ENCODE data around the gene IWS1. TPM values are rescaled to one million over a fixed set of nuclear protein-coding genes. Genes with fewer than 3 reads are reported as not detected.
"Not testable (repeated sequence)": the region's sequence is repeated elsewhere in the genome, so short reads cannot be mapped to it uniquely, and the experiment has no call there.

Gene IWS1
- total RNA-seq, 6 experiments from 2014 or later = 34.7 to 44.6 (median 38.3) TPM

DNA sequence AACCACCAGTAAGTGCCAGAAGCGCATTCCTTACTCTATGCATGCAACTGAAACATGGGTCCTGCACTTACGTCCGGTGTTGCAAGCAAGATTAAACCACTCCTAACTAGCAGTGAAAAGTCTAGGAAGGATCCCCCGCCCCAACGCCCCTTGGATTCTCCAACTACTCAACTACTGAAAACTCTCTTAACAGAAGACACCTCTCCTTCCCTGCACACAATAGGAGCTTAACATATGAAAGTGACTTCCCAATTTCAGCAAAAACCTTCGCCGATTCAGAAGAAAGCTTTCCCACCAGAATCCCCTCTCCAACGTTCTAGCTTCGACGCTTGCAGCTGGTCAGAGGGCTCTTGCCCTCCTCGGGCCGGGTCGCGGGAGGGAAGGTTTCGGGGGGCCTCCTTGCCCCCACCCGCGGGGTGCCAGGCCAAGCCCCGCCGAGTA is 578 bp downstream of the IWS1 start:
- TF ChIP-seq, protein P1, sequence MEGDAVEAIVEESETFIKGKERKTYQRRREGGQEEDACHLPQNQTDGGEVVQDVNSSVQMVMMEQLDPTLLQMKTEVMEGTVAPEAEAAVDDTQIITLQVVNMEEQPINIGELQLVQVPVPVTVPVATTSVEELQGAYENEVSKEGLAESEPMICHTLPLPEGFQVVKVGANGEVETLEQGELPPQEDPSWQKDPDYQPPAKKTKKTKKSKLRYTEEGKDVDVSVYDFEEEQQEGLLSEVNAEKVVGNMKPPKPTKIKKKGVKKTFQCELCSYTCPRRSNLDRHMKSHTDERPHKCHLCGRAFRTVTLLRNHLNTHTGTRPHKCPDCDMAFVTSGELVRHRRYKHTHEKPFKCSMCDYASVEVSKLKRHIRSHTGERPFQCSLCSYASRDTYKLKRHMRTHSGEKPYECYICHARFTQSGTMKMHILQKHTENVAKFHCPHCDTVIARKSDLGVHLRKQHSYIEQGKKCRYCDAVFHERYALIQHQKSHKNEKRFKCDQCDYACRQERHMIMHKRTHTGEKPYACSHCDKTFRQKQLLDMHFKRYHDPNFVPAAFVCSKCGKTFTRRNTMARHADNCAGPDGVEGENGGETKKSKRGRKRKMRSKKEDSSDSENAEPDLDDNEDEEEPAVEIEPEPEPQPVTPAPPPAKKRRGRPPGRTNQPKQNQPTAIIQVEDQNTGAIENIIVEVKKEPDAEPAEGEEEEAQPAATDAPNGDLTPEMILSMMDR (IDR thresholded peaks at IDR 0.05) = no peak
- Mint-ChIP-seq H3K27ac (peak overlapping the region; percentile 99), H3K4me3 (peak overlapping the region; percentile 97), H3K9me3 (no peaks in the 10 kb centered on the region), H3K27me3 (ENCODE audit: insufficient read depth) (no peaks in the 10 kb centered on the region), H3K36me3 (ENCODE audit: low read depth) (peaks cover 14% of the 10 kb centered on the region; the same call in 1 of the 2 replicates), H3K4me1 (ENCODE audit: low read depth) (peaks cover 45% of the 10 kb centered on the region)
- peak; percentile 32 for DNase-seq

GRCh38 chr2:127524198-127524834 is 2.0 kb downstream of the IWS1 start:
- H3K27me3 Mint-ChIP-seq (ENCODE audit: insufficient read depth); H3K27ac Mint-ChIP-seq; DNase-seq; H3K9me3 Mint-ChIP-seq: not testable (repeated sequence)
- H3K36me3 Mint-ChIP-seq (ENCODE audit: low read depth) = peaks cover 20% of the 10 kb centered on the region; the same call in 1 of the 2 replicates
- peak overlapping the region; percentile 97 for H3K4me3 Mint-ChIP-seq
- peaks cover 31% of the 10 kb centered on the region for H3K4me1 Mint-ChIP-seq (ENCODE audit: low read depth)

DNA sequence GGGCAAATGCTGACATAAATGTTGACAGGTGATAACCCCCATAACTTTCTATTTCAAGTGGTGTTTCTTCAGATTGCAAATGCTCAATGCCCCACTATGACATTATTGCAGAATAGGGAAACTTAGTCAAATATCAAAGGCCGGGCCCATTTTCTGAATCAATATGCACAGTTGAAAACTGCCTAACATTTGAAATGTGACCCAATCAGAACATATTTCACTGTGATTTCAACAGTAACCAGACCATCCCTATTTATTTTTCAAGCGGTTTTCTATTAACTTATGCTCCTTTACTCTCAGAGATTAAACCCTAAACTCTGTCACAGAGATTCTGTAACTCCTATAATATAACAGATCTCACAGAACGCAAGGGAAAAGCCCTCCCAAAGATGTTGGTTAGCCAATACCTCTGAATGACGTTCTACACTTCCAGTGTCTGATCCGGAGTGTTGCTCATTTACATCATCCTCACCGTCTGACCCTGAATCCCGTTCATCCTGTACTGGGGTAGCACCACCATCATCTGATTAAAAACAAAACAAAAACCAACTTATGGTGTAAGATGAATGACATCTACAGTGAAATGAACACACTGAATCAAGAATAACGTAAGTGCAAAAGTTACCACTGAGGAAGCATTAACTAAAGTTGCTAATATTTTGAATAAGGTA is 2.9 kb downstream of the IWS1 start:
- Mint-ChIP-seq H3K27me3 (ENCODE audit: insufficient read depth) (no peaks in the 10 kb centered on the region), H3K27ac (peak overlapping the region; percentile 42; the same call in 1 of the 2 replicates), H3K4me1 (ENCODE audit: low read depth) (peaks cover 28% of the 10 kb centered on the region), H3K36me3 (ENCODE audit: low read depth) (peaks cover 20% of the 10 kb centered on the region; the same call in 1 of the 2 replicates), H3K9me3 (no peaks in the 10 kb centered on the region), H3K4me3 (no peak overlapping the region)
- no peak for DNase-seq
- TF ChIP-seq, protein P1 (IDR thresholded peaks at IDR 0.05) = no peak

GRCh38 chr2:127520424-127520823 is 5.9 kb downstream of the IWS1 start:
- no peaks in the 10 kb centered on the region for H3K9me3 Mint-ChIP-seq
- H3K4me1 Mint-ChIP-seq (ENCODE audit: low read depth) = peaks cover 40% of the 10 kb centered on the region
- TF ChIP-seq, protein P1 (IDR thresholded peaks at IDR 0.05) = no peak
- H3K4me3 Mint-ChIP-seq = no peak overlapping the region
- H3K36me3 Mint-ChIP-seq (ENCODE audit: low read depth) = peaks cover 41% of the 10 kb centered on the region
- no peaks in the 10 kb centered on the region; the same call in 1 of the 2 replicates for H3K27me3 Mint-ChIP-seq (ENCODE audit: insufficient read depth)
- H3K27ac Mint-ChIP-seq = peak overlapping the region; percentile 8; the same call in 1 of the 2 replicates
- DNase-seq = no peak

GRCh38 chr2:127517465-127517864 is 8.8 kb downstream of the IWS1 start:
- H3K27me3 Mint-ChIP-seq (ENCODE audit: insufficient read depth) = peaks cover 2% of the 10 kb centered on the region; the same call in 1 of the 2 replicates
- peaks cover 60% of the 10 kb centered on the region for H3K4me1 Mint-ChIP-seq (ENCODE audit: low read depth)
- DNase-seq = no peak
- no peaks in the 10 kb centered on the region for H3K9me3 Mint-ChIP-seq
- H3K4me3 Mint-ChIP-seq = no peak overlapping the region
- H3K36me3 Mint-ChIP-seq (ENCODE audit: low read depth) = peaks cover 42% of the 10 kb centered on the region
- H3K27ac Mint-ChIP-seq = no peak overlapping the region; the same call in 1 of the 2 replicates
- TF ChIP-seq, protein P1 (IDR thresholded peaks at IDR 0.05) = no peak
